ENCODE results near the gene TBX1.

DNA sequence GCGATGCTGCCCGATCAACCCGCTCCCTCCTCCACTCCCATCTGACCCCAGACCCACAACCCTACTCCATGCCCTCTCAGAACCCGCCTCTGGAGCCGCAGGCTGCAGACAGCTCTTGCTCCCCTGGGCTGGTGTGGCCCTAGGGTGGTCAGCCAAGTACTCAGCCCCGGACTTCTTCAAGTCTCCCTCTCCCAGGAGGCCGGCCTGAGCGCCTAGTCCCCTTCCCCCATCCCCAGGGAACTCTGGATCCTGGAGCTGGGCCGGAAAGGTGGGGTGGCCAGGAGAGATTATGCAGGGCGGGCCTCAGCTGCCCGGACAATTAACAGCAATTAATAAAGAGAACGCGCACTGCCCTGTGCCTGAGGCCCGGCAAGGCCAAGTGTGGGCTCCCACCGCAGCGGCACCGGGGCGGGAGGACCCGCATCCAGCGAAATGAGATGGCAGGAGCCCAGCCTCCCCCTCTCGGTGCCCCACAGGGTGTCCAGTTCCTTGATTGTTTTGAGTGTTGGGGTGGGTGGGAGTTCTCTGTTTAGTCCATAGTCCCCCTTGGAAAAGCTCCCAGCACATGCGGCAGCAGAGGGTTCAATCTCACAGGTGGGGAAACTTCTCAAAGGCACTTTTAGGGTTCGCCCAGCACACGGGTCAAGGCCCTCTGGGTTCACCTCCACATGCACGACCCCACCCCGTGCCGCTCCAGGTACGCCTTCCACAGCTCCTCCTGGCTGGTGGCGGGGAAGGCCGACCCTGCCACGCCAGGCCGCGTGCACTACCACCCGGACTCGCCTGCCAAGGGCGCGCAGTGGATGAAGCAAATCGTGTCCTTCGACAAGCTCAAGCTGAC is 3.1 kb downstream of the TBX1 start:
- TF ChIP-seq, protein P1, sequence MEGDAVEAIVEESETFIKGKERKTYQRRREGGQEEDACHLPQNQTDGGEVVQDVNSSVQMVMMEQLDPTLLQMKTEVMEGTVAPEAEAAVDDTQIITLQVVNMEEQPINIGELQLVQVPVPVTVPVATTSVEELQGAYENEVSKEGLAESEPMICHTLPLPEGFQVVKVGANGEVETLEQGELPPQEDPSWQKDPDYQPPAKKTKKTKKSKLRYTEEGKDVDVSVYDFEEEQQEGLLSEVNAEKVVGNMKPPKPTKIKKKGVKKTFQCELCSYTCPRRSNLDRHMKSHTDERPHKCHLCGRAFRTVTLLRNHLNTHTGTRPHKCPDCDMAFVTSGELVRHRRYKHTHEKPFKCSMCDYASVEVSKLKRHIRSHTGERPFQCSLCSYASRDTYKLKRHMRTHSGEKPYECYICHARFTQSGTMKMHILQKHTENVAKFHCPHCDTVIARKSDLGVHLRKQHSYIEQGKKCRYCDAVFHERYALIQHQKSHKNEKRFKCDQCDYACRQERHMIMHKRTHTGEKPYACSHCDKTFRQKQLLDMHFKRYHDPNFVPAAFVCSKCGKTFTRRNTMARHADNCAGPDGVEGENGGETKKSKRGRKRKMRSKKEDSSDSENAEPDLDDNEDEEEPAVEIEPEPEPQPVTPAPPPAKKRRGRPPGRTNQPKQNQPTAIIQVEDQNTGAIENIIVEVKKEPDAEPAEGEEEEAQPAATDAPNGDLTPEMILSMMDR (IDR thresholded peaks at IDR 0.05): no peak
- no peak for TF ChIP-seq POLR2AphosphoS5 (IDR thresholded peaks at IDR 0.05)
- TF ChIP-seq POLR2A (IDR thresholded peaks at IDR 0.05): no peak

All from prostate gland (tissue), 2 donors.